SK-N-MC (cell line): ENCODE data around the gene PCNA.

Experiments used
- EZH2 ChIP-seq: fragments of 200-600 bp; sonication (generic); IDR thresholded peaks from one replicate; pipeline ENCODE4 v1.6.1; 2017; ENCODE audit warnings: antibody characterized with exemption
- POLR2AphosphoS5 ChIP-seq: IDR thresholded peaks from 2 replicates; pipeline ENCODE4 v1.6.1; 2012; ENCODE audit warnings: mild to moderate bottlenecking, low read depth, low read length, borderline replicate concordance

DNA sequence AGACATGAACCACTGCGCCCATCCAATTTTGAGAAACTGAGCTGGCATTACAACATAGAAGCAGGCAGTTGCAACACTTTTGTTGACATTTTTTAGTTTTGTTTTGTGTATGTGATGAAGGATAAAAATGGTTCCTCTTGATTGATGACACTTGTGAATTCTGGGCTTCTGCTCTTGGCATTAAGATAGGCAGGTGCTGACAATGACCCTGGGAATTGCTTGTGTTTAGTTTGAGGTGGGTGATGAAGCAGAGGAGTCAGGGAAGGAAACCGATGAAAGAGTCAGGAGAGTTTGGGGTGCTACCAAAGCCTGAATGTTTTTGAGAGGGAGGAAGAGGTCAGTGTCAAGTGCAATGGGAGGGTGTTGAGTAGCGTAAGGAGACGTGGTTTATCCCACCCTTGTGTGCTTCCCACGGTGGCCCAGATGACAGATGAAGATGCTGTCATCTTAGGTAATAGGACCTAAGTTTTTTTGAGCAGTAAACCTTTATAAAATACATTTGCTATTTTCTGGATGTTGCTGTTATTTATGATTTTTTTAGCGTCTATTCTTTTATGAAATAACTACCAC, 26.4 kb upstream of the PCNA start:
- no peak for TF ChIP-seq POLR2AphosphoS5
- TF ChIP-seq EZH2, result no peak
